ENCODE data around the gene EEF2K. TPM values are rescaled to one million over a fixed set of nuclear protein-coding genes. Genes with fewer than 3 reads are reported as not detected.

Gene EEF2K
- polyA plus RNA-seq, 2 of the 4 experiments (the other 2 are of a cell fraction) = 8.2 to 9.4 TPM

DNA sequence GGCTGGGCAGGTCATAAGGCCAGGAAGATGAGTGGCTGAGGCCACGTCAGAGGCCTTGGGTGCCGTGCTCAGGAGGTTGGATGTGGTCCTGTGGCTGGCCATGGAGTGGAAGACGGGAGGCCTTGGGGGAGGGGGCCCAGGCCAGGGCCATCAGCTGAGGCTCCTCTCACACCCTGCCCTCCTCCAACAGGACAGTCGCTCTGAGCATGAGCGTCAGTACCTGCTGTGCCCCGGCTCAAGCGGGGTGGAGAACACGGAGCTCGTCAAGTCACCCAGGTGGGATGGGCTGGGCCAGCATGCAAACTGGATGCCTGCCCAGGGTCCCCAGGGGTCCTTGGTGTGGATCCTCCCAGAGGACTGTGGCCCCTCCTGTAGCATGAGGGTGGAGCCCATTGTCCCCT is 110.3 kb downstream of the EEF2K start (continued):
- TF ChIP-seq, protein P1, sequence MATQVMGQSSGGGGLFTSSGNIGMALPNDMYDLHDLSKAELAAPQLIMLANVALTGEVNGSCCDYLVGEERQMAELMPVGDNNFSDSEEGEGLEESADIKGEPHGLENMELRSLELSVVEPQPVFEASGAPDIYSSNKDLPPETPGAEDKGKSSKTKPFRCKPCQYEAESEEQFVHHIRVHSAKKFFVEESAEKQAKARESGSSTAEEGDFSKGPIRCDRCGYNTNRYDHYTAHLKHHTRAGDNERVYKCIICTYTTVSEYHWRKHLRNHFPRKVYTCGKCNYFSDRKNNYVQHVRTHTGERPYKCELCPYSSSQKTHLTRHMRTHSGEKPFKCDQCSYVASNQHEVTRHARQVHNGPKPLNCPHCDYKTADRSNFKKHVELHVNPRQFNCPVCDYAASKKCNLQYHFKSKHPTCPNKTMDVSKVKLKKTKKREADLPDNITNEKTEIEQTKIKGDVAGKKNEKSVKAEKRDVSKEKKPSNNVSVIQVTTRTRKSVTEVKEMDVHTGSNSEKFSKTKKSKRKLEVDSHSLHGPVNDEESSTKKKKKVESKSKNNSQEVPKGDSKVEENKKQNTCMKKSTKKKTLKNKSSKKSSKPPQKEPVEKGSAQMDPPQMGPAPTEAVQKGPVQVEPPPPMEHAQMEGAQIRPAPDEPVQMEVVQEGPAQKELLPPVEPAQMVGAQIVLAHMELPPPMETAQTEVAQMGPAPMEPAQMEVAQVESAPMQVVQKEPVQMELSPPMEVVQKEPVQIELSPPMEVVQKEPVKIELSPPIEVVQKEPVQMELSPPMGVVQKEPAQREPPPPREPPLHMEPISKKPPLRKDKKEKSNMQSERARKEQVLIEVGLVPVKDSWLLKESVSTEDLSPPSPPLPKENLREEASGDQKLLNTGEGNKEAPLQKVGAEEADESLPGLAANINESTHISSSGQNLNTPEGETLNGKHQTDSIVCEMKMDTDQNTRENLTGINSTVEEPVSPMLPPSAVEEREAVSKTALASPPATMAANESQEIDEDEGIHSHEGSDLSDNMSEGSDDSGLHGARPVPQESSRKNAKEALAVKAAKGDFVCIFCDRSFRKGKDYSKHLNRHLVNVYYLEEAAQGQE (IDR thresholded peaks at IDR 0.05) = no peak
- TF ChIP-seq JUNB (IDR thresholded peaks at IDR 0.05) = no peak

DNA sequence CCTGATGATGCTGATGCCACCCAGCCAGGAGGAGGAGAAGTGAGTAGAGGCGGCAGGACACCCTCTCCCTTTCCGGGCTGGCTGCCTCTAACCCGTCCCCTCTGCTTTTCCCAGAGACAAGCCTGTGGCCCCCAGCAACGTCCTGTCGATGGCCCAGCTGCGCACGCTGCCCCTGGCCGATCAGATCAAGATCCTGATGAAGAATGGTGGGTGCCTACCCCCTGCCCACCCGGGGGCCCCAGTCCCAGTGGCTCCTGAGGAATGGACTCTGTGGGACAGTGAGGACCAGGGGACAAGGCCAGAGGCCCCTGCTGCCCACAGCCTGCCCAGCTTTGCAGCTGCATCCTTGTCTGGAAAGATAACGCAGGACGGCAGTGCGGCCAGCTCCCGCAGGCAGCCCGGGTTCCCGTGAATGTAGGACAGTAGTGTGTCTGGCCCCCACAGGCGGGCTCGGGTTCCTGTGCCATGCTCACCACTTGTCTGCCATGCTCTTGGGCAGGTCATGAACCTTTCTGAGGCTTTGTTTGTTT is 111.0 kb downstream of the EEF2K start:
- DNase-seq (ENCODE audit: low read depth in 1 of 2, low spot score in 1 of 2) (no peak), FAIRE-seq (no peak), ATAC-seq (no peak)
- H3K9me3 ChIP-seq = no peaks in the 10 kb centered on the region
- ChIA-PET POLR2A (no interaction called here), CTCF (interaction anchor here (1.1 to 1.7 kb wide), 2 partner anchors 122 to 1160 kb away, joined by 3 to 4 read pairs; no protein-coding TSS in a partner anchor)
- no peaks in the 10 kb centered on the region for H3K4me1 ChIP-seq
- TF ChIP-seq FOSB (CRISPR knock-in tag; IDR thresholded peaks at IDR 0.05) (no peak), POLR2A (IDR thresholded peaks at IDR 0.05; ENCODE audit: low read length) (no peak), EP300 (IDR thresholded peaks at IDR 0.05) (no peak), MAFK (IDR thresholded peaks at IDR 0.05; ENCODE audit: partially characterized antibody) (no peak), JUN (IDR thresholded peaks at IDR 0.05) (no peak), JUNB (IDR thresholded peaks at IDR 0.05) (no peak), MYC (IDR thresholded peaks at IDR 0.05; ENCODE audit: borderline replicate concordance, low read length) (no peak), RCOR1 (IDR thresholded peaks at IDR 0.05; ENCODE audit: low read depth, low read length) (no peak), POLR2AphosphoS2 (conservative IDR thresholded peaks at IDR 0.05; ENCODE audit: low read length) (no peak), ZSCAN20 (CRISPR knock-in tag; IDR thresholded peaks at IDR 0.05) (no peak), HOXB13 (CRISPR knock-in tag; IDR thresholded peaks at IDR 0.05; ENCODE audit: low read depth) (no peak), SREBF2 (IDR thresholded peaks at IDR 0.05) (no peak), FOSL2 (IDR thresholded peaks at IDR 0.05) (no peak), FOSL2 (CRISPR knock-in tag; IDR thresholded peaks at IDR 0.05) (no peak)
- TF ChIP-seq, protein P2, sequence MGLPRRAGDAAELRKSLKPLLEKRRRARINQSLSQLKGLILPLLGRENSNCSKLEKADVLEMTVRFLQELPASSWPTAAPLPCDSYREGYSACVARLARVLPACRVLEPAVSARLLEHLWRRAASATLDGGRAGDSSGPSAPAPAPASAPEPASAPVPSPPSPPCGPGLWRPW (IDR thresholded peaks at IDR 0.05) = no peak
- no peak overlapping the region for H3K27ac ChIP-seq
- H3K4me3 ChIP-seq = no peak overlapping the region
- H3K4me2 ChIP-seq = no peak overlapping the region
- WGBS (ENCODE audit: missing lambda C conversion rate) = 89% methylated on average over 6 of the region's 17 CpGs

DNA sequence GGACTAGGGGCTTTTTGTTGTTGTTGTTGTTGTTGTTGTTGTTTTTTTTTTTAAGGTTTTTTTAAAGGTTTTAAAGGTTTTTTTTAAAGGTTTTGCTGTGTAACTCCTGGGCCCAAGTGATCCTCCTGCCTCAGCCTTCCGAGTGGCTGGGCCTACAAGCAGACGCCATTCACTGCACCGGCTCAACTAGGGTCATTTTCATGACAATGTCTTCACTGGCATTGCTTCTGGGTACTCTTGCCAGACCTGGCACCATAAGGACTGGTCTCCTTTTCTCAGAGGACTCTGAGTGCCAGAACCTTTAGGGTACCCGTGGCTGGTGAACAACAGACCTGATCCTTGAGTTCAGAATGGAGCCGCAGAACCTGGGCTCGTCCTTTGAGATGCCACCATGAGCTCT is 111.5 kb downstream of the EEF2K start:
- H3K4me2 ChIP-seq = no peak overlapping the region
- no peak for ATAC-seq
- no peaks in the 10 kb centered on the region for H3K9me3 ChIP-seq
- no peak for FAIRE-seq
- DNase-seq (ENCODE audit: low read depth in 1 of 2, low spot score in 1 of 2) = no peak
- WGBS (ENCODE audit: missing lambda C conversion rate) = 93% methylated on average over 6 of the region's 6 CpGs
- H3K4me1 ChIP-seq = no peaks in the 10 kb centered on the region
- no peak overlapping the region for H3K27ac ChIP-seq
- ChIA-PET POLR2A (no interaction called here), CTCF (interaction anchor here (0.6 to 9.8 kb wide), 9 partner anchors 10 to 1160 kb away, joined by 3 to 160 read pairs (median 6); partner anchors contain the start of genes LDAF1 and POLR3E)
- TF ChIP-seq CBX8 (IDR thresholded peaks at IDR 0.05) (no peak), PHF8 (IDR thresholded peaks at IDR 0.05; ENCODE audit: borderline replicate concordance, low read depth) (no peak), RFX5 (IDR thresholded peaks at IDR 0.05) (no peak), HEYL (CRISPR knock-in tag; IDR thresholded peaks at IDR 0.05) (no peak), SREBF2 (IDR thresholded peaks at IDR 0.05) (no peak), RCOR1 (IDR thresholded peaks at IDR 0.05; ENCODE audit: low read depth, low read length) (no peak), CHD2 (IDR thresholded peaks at IDR 0.05; ENCODE audit: low read length, partially characterized antibody) (no peak), FOSL2 (IDR thresholded peaks at IDR 0.05) (no peak), FOSL2 (CRISPR knock-in tag; IDR thresholded peaks at IDR 0.05) (no peak)
- TF ChIP-seq, protein P3, sequence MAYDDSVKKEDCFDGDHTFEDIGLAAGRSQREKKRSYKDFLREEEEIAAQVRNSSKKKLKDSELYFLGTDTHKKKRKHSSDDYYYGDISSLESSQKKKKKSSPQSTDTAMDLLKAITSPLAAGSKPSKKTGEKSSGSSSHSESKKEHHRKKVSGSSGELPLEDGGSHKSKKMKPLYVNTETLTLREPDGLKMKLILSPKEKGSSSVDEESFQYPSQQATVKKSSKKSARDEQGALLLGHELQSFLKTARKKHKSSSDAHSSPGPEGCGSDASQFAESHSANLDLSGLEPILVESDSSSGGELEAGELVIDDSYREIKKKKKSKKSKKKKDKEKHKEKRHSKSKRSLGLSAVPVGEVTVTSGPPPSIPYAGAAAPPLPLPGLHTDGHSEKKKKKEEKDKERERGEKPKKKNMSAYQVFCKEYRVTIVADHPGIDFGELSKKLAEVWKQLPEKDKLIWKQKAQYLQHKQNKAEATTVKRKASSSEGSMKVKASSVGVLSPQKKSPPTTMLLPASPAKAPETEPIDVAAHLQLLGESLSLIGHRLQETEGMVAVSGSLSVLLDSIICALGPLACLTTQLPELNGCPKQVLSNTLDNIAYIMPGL (CRISPR knock-in tag; IDR thresholded peaks at IDR 0.05; ENCODE audit: borderline replicate concordance) = no peak
- TF ChIP-seq, protein P2 (IDR thresholded peaks at IDR 0.05) = no peak
- H3K4me3 ChIP-seq = no peak overlapping the region
